ENCODE data around the gene PDE2A.
A peak's percentile ranks its signal among the peaks of the same experiment; 100 is the strongest.

Gene PDE2A

DNA sequence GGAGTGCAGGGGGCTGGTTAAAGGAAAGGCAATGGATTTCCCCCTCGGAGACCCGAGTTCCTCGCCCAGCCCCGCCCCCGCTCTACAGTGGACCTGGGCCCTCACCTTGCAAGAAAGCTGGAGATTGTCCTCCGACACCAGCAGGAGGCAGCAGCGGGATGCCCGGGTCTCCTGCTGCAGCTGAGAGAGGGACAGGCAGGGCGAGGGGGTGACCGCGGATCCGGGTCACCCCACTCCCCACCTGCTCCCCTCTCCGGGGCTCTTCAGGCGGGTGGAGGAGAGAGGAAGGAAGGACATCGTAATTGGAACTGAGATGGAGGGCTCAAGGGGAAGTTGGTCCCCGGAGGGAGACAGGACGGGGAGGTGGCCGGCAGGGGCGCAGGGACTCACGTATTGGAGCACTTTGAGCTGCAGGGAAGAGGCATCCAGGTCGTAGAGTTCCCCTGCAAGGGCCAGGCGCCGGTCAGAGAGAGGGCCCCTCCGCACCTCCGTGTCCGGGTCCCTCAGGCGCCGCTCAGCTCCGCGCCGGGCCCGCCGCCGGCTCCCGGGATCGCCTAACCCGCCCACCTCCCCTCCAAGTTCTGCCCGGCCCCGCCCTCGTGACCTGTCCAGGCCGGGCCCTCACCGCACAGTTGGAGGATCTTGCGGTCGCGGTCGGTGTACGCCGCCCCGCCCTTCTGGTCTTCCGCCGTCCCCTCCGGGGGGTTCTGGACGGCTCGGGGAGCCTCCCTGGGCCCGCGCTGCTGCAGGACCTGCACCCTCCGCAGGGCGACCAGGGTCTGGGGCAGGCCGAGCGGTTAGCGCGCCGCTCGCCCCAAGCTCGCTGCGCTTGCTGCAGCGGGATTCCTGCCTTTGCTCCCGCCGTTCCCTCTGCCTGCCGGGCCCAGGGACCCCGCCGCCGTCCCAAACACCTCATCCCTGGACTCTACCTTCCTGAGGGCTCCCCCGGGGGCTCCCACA is 84.1 kb downstream of the PDE2A start:
- DNase-seq (ENCODE audit: low read depth): no peak

DNA sequence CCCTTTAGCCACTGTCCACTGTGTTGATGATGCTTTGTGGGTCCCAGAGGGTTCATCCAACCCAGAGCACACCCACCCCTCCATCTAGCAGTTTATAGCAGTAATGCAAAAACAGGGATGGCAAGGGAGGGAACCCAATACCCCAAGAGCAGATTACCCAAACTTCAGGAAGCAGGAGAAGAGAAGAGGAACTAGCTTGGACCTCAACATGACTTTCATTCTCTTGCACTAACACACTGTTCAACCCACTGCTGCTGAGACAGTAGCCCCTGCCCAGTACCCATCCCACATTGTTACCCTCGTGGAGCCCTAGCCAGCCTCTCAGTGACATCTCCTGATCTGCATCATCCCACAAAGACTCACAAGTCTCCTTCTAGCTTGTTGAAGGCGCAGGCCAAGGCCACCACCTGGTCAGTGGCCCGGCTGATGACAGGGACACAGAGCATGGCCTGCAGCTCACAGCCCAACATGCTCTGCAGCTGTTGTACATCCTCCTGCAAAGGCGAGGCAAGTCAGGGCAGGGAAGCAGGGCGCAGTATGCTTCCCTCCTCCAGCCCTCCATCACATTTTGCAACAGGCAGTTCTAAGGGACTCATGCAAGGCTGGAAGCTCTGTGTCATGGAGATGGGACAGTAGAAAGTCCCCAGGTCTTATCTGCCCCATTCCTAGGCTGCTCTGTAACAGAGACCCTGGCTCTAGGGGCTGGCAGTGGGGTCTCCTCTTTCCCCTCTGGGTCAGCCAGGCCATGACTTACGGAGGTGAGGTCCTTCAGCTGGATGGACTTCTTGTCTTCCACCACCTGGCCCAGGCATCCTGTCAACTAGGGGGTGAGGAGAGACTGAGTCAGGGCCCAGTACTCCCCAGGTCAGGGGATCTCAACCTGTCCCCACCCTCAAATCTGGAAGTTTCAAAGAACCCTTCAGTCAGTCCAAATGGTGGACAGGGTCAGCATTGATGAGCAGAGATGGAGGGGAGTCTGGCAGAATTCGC is 85.5 kb downstream of the PDE2A start:
- no peak for DNase-seq (ENCODE audit: low read depth)

DNA sequence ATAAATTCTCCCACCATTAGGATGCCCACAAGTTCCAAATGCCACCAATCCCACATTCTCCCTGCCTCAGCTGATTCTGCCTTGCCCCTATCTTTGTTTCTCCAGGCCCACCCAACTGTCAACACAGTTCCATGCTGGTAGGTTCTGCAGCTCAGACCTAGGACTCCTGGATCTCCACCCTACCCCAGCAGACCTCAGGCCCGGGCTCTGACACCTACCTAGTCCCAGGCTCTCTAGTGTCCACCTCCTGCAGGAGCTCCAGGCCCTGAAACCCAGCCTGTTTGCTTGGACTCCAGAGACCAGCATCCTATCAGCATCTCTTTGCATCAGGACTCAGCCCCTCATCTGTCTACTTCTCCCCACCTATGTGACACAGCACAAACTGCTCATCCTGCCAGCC is 86.5 kb downstream of the PDE2A start:
- DNase-seq (ENCODE audit: low read depth): no peak

DNA sequence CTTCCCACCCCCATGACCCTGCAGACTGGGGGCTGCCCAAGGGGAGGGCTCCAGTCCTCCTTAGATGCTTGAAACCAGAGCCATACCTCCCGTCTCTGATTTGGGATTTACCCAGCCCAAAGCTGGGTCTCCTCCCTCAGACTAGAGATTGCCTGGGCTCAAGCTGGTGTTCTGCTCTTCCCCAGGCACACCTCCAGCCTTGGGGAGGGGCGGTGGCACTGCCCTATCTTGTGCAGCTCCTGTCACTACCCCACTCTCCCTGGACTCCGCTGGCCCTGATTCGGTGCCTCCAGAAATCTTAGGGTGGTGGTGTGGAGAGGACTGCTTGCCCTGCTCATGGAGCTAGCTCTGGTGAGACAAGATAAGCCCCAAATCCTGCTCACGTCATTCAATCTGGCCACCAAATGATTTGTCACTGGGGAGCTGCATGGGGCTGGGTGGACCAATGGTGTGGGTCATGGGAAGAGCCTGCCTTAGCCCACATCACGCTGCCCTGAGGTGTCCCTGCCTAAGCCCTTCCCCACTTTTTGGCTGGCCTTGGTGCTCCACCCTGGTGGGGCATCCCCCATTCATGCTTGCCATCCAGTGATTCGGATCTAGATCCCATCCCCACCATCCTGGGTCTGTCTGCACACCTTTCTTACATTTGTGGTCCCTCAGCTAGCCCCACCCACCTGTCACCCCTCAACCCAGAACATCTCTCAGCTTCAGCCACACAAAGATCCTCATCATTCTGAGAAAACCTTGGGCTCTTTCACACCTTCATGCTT is 87.7 kb downstream of the PDE2A start:
- DNase-seq (ENCODE audit: low read depth): no peak

DNA sequence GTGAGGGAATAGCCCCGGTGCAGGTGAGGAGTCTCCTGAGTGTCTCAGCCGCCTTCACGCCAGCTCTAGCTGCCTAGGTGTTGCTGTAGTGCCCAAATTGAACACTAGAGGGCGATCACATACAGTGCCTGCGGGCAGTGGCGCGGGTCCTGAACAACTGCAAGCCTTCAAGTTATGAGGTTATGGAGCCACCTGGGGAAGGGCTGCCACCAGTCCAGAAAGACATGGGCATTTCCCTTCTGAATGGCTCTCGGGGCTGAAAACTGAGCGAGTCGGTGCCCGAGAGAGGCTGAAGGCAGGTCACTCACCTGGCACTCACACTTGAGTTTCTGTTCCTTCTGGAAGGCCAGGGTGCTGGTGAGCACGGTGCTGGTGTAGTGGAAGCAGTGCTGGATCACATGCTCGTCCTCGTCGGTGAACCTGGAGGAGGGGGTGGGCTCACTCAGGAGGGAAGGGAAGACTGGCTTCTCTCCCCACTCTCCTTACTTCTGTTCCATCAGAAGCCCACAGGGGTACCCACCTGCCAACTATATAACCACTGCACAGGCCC is 88.4 kb downstream of the PDE2A start:
- peak; percentile 49 for DNase-seq (ENCODE audit: low read depth)

DNA sequence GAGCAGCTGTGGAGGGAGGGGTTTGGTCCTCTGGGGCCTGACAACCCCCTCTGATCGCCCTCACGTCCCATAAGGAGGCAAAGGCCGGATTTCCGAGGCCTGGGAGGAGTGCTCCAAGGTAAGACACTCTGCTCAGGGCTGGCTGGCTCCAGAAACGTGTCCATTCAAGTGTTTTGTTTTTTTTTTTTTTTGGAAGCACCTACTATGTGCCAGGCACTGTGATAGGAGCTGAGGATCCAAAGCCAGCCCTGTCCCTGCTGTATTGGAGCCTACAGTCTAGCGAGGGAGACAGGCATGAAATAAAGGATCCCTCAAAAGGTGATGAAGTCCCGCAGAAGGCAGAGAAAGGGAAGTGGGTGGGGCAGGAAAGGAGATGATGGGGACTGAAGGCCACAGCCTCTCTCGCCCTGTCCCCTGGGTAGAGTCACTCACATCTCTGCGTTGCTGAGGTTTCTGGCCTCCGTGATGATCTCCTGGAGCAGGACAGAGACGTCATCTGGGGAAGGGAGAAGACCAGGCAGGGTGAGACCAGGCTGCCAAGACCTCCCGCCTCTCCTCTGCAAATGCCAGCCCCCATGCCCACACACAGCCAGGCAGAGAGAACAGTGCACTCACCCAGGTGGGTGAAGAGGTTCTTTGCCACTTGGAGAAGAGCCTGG is 89.2 kb downstream of the PDE2A start:
- DNase-seq (ENCODE audit: low read depth): no peak

DNA sequence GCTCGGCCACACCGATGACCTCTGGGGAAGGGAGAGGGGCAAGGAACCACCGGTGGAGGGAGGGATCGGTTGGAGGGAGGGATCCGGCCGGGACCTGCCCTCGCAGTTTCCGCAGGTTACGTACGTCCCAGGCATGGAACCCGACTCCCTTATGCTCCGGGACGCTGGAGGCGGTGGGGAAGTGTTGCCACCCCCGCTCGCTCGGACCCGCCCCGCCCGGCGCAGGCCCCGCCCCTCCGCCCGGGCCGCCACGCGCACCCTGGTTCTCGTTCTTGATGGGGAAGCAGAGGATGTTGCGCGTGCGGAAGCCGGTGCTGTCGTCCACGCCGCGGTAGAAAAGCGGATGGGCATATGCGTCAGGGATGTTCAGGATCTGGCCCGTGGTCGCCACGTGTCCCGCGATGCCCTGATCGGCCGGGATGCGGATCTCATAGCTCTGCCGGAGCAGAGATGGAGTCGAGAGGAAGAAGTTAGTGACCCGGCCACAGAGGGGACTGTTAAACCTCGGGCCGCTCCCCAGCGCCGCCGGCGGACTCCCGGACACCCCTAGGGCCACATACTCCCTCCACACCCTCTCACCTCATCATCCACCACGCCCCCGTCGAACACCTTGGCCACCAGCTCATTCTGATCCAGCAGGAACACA is 89.8 kb downstream of the PDE2A start:
- peak; percentile 60 for DNase-seq (ENCODE audit: low read depth)

DNA sequence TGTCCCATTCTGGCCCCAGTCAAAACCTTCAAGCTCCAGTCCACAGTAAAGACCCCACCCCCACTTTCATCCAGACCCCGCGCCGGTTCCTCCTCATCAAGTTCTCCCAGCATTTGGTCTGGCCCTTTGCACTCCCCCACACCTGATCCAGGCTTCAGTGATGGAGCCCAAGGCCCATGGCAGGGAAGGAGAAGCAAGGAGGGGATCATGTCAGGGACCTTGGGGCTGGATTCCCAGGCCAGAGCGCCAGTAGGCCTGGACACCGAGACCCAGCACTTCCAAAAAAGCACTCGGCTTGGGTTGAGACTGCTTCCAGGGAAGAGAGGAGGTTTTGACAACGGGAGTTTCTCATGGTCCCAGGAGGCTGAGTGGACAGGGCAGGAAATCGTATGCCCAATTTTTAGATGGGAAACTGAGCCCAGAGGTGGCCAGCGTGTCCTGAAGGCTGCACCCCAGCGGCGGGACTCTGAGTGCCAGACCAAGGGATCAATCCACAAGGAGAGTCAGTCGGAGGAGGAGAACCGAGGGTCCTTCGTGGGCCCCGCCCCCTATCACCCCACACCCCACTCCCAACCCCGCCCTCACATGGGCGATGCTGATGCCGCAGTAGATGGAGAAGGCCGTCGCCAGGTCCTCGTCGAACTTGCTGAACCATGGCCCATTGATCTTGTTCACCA is 90.5 kb downstream of the PDE2A start:
- no peak for DNase-seq (ENCODE audit: low read depth)

DNA sequence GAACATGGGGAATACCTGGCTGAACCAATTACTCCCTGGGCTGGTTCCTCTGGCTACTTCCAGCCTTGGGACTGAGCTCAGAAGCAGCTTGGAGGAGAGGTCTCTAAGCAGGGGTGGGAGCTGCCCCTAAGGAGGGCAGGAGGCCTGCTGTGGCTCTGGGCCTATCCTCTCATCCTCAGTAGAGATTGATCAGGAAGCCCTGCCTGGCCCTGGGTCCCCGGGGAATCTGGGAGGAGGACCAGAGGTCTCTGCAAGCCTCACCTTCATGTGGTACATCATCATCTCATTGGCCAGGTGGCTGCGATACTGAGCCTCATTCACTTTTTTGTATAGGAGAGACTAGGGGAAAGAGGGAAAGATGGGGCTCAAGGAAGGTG is 91.1 kb downstream of the PDE2A start:
- DNase-seq (ENCODE audit: low read depth): no peak

DNA sequence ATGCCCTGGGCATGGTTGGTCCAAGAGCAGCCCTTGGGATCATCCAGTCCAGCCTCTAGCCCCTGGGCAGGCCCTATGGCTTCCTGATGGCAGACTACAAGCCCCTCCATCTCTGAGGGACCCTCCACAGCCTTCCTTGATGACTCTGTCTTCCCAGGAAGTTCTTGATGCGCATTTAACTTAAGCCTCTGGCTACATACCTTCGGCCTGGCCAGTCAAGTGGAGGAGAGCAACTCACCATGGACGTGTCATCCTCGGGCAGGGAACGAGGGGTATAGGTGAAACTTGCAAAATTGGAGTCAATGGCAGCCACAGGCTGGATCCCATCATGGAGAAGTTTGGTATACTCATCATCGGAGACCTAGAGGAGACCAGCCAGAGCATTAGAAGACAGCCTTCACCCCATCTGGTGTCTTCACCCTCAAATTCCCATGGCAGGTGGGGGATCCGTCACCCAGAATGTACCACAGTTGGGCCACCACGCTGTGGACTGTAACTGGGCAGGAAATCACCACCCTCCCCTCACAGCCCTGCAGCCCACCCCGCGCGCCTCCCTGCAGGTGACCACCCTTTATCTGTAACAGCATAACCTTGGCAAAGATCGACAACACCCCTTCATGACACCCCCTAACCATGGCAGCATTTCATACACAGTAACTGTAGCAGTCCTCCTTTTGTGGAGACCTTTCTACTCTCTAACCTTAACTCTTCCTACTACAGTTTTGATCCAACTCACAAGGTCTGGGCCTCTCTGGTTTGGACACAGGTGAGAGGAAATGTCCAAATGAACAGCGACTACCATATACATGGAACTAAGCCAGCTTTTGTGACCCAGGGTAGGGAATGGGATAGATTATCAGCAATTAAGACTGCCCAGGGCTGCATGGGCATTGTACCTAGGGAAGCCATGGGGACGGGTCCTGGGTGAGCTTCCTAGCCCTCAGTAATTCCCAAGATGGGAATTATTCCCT is 91.7 kb downstream of the PDE2A start:
- DNase-seq (ENCODE audit: low read depth): no peak

DNA sequence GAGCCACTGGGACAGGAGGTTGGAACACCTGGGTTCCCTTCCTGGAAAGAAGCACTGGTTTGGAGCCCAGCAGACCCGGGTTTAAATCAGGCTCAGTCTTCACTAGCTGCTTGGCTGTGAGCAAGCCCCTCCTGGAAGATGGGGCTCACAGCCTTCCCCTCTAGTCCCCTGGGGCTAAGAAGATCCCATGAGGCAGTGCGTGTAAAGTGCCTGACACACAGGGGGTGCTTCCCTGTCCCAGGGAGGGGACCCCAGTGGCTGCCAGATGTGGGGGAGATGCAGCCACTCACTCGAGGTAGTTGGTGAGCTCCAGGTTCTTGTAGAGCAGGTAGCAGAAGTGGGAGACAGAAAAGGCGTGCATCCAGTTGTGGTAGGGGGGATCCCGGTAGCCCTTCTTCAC is 93.2 kb downstream of the PDE2A start:
- DNase-seq (ENCODE audit: low read depth): no peak

DNA sequence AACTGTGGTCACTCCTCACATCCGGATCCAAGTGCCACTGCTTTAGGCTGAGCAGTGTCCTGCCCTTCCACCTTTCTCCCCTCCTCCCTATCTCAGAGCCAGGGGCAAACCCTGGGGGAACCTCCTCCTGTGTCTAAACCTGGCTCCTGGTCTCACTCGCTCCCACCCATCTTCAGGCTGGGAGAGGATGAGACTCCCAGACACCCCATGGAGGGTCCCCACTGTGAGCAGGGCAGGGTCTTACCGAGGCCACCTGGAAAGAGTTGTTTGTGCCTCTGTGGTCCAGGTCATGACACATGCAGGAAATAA is 93.6 kb downstream of the PDE2A start:
- no peak for DNase-seq (ENCODE audit: low read depth)

DNA sequence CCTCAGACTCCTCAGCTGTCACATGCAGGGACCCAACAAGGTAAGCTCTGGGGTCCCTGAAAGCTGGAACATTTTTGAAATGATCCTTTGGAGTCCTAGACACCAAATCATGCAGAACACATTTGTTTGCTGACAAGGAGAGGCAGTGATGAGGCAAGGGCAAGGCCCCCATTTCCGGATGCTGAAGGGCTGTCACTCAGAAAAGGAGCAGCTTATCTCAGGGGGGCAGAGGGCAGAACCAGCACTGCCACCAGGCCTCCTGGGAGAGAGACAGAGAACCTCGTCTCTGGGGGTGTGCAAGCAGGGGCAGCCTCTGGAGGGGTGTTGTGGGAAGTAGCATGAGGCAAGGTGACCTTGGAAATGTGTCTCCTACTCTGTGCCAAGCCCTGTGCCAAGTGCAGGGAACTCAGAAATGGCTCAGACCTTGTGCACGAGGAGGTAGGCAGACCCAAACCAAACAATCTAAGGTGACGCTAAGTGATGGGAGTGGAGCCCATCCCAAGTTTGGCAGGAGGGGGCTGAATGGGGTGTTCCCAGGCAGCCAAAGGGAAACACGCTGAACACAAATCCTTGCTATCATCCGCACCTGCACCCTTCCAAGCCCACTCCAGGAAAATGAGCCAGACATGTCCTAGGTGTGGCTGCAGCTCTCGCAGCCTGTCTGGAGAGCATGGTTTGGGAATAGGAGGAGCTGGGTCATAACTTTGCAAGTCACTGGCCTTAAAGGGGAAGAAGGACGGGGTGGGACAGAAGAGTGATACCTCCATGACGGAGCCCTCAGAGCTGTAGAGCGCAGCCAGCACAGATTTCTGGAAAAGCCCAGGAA is 94.2 kb downstream of the PDE2A start:
- no peak for DNase-seq (ENCODE audit: low read depth)

DNA sequence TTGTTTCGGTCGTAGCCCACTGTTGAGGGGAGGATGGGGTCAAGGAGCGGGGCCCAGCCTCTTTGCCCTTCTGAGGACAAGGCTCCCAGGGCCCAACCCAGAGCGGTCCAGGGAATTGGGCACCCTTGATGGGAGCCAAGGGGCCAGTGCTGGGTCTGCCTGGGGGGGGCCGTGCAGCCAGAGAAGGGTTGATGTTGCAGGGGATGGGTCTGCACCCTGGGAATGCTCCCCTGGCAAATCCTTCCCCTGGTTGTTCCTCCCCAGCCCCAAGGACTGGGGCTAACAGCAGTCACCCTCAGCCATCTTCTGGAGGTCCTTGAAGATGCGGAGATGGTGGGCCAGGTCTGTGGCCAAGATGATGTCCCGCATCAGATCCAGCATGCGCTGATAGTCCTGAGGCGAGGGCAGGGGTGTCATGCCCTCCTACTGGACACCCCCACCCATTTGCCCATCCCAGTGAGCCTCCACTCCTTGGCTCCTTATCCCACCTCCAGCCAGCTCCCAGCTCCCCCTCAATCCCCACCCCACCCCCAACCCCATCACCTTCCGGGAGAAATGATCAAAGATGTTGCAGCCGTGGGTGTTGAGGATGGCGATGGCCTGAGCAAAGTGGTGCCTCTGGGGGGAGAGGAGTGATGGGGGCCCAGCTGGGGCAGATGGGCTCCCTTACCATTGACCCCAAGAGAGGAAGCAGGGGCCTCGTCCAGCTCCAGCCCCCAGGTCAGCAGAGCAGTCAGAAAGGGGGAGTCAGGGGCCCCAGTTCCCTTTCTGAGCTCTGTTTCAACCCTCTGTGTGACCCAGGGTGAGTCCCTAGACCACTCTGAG is 95.0 kb downstream of the PDE2A start:
- no peak for DNase-seq (ENCODE audit: low read depth)

DNA sequence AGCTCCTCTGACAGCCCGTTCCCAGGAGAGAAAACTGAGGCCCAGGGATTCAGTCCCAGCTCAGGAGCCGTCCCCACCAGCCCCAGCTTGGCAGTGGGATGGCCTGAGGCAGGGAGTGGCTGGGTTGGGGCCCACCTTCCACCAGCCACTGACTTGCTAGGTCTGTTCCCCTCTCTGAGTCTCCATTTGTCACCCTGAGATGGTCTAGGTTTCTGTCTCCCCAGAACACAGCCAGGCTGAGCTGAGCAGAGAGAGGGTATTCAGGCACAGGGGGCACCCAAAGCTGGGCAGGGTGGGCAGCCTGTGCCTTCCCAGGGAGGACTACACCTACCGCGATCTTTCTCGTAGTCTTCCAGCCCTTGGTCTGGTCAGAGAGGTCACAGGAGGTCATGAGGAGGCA is 95.7 kb downstream of the PDE2A start:
- no peak for DNase-seq (ENCODE audit: low read depth)

DNA sequence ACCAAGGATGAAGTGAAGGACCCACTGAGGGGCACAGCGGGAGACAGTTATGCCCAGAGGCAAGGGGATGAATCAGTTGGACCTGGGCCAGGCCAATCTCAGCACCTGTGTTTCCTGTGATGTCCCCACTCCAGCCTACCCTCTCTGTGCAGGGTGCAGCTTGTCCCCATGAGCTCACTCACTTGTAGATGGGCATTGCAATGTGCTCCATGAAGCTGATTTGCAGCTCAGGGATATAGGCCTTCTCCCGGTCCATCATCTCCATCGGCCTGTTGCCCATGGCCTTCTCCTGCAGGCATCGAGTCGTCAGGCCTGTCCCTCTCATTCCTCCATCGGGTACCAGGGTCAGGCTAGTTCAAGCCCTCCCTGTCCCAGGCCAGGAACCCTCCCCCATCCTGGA is 96.2 kb downstream of the PDE2A start:
- DNase-seq (ENCODE audit: low read depth): no peak

DNA sequence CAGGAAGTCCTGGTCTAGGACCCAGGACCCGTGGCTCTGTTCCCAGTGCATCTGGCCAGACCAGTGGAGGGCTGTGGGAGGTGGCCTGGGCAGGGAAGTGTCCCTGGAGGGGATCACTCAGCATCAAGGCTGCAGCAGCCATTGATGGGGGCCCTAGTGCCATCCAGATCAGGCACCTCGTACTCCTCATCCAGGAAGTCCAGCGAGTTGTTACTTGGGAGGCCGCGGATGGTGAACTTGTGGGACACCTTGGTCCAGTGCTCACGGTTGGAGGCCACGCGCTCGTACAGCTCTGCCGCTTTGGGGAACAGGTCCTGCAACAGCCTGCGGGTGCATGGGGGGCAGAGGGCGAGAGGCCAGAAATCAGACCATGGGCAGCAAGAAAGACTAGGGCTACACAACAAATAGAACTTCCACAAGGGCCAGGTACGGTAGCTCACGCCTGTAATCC is 96.9 kb downstream of the PDE2A start:
- no peak for DNase-seq (ENCODE audit: low read depth)

Measured in stimulated activated CD4-positive, alpha-beta T cell treated with anti-CD3 and anti-CD28 coated beads, Interleukin-2, amount 100 ng/mL, for 4 hours (primary cell).